PC-9 (cell line): ENCODE data around the gene CDK18. TPM values are rescaled to one million over a fixed set of nuclear protein-coding genes. Genes with fewer than 3 reads are reported as not detected.
"Not testable (repeated sequence)": the region's sequence is repeated elsewhere in the genome, so short reads cannot be mapped to it uniquely, and the experiment has no call there.

ENCODE experiments used
- BruUV-seq: library from RNA; stranded (reverse); fragments of 400-500 nt; replicated peaks from 2 replicates; lab custom pipeline; 2021; lab: Mats Ljungman, UMichigan
- CTCF ChIA-PET: fragments of 300-600 bp; sonication (Branson Sonifier 250); formaldehyde crosslinking; loops from one replicate; lab custom pipeline; 2022; ENCODE audit warnings: antibody characterized with exemption; lab: Charles Lee
- POLR2A ChIA-PET: fragments of 300-600 bp; sonication (Branson Sonifier 250); formaldehyde crosslinking; loops from one replicate; lab custom pipeline; 2022; ENCODE audit warnings: antibody characterized with exemption; ENCODE audit not compliant: unreplicated experiment; lab: Charles Lee
- DNase-seq, 2 experiments: peaks; one replicate each; pipeline versions ENCODE4 v3.0.0 to v3.0.0-alpha.2; 2015 to 2022; ENCODE audit warnings: mixed read lengths in 1 of 2
- H2AFZ ChIP-seq: fragments of 200-600 bp; sonication (generic); 2 replicates; pipeline ENCODE4 v1.8.1; 2017; ENCODE audit warnings: antibody characterized with exemption
- H3F3A ChIP-seq: fragments of 200-600 bp; sonication (generic); 2 replicates; pipeline ENCODE4 v1.8.1; 2017; ENCODE audit warnings: antibody characterized with exemption, mild to moderate bottlenecking, low read depth; ENCODE audit not compliant: insufficient read depth
- H3K27ac ChIP-seq: fragments of 200-600 bp; sonication (generic); 2 replicates; pipeline ENCODE4 v1.6.1; 2016; ENCODE audit warnings: mixed run types
- H3K27me3 ChIP-seq: fragments of 200-600 bp; sonication (generic); 2 replicates; pipeline ENCODE4 v1.6.1; 2016; ENCODE audit warnings: low read depth, mixed run types; ENCODE audit not compliant: insufficient read depth
- H3K36me3 ChIP-seq: fragments of 200-600 bp; sonication (generic); 2 replicates; pipeline ENCODE4 v1.6.1; 2016; ENCODE audit warnings: low read depth, mixed run types
- H3K4me1 ChIP-seq: fragments of 200-600 bp; sonication (generic); replicated peaks from 2 replicates; pipeline ENCODE4 v1.6.1; 2016; ENCODE audit warnings: mixed run types; ENCODE audit not compliant: insufficient read depth
- H3K4me2 ChIP-seq: fragments of 200-600 bp; sonication (generic); 2 replicates; pipeline ENCODE4 v1.6.1; 2017; ENCODE audit warnings: mixed run types
- H3K4me3 ChIP-seq: fragments of 200-600 bp; sonication (generic); 2 replicates; pipeline ENCODE4 v1.6.1; 2016; ENCODE audit warnings: mixed run types
- H3K79me2 ChIP-seq: fragments of 200-600 bp; sonication (generic); 2 replicates; pipeline ENCODE4 v1.6.1; 2017; ENCODE audit warnings: low read depth, mixed run types
- H3K9me2 ChIP-seq: fragments of 200-600 bp; sonication (generic); 2 replicates; pipeline ENCODE4 v1.8.1; 2017; ENCODE audit warnings: mild to moderate bottlenecking; ENCODE audit not compliant: insufficient read depth
- H3K9me3 ChIP-seq: fragments of 200-600 bp; sonication (generic); 2 replicates; pipeline ENCODE4 v1.8.1; 2016; ENCODE audit warnings: low read depth; ENCODE audit not compliant: insufficient read depth
- H4K20me1 ChIP-seq: fragments of 200-600 bp; sonication (generic); 2 replicates; pipeline ENCODE4 v1.8.1; 2017; ENCODE audit not compliant: insufficient read depth
- CTCF ChIP-seq: fragments of 200-600 bp; sonication (generic); conservative IDR thresholded peaks from 2 replicates; pipeline ENCODE4 v1.6.1; 2017; ENCODE audit warnings: mixed run types, antibody characterized with exemption, mild to moderate bottlenecking, moderate library complexity
- EZH2 ChIP-seq: fragments of 200-600 bp; sonication (generic); IDR thresholded peaks from 2 replicates; pipeline ENCODE4 v1.8.0; 2017; ENCODE audit warnings: antibody characterized with exemption, low read depth
- intact Hi-C: fragments of 100-400 bp; cut with micrococcal nuclease; formaldehyde crosslinking; loops from one replicate; pipeline ENCODE4 v1.10.0; 2022; ENCODE audit not compliant: unreplicated experiment
- total RNA-seq: library from RNA; stranded (reverse); gene quantifications from 2 replicates; pipeline ENCODE4 v1.2.3, GENCODE V29; 2021

The CDK18 gene
- total RNA-seq, 1 experiment from 2014 or later, result 35.3 TPM

GRCh38 chr1:205476648-205477047 is 27.8 kb upstream of the CDK18 start:
- Histone ChIP-seq H4K20me1 (no peaks in the 10 kb centered on the region), H3K9me3 (no peaks in the 10 kb centered on the region), H3F3A (peaks cover 6% of the 10 kb centered on the region), H3K79me2 (no peaks in the 10 kb centered on the region), H2AFZ (no peak overlapping the region), H3K27me3 (0 out of 2 replicates have a peak, but pooled peaks cover 2% of the 10 kb centered on the region), H3K27ac (no peak overlapping the region), H3K4me3 (no peak overlapping the region), H3K9me2 (no peaks in the 10 kb centered on the region), H3K4me1 (peaks cover 16% of the 10 kb centered on the region), H3K4me2 (no peak overlapping the region), H3K36me3 (no peaks in the 10 kb centered on the region)
- ChIA-PET POLR2A (no interaction called here), CTCF (no interaction called here)
- intact Hi-C loops, result no loop called here
- DNase-seq, result no peak
- BruUV-seq, result no TSS peak
- TF ChIP-seq CTCF, result no peak
- no peak for TF ChIP-seq EZH2

DNA sequence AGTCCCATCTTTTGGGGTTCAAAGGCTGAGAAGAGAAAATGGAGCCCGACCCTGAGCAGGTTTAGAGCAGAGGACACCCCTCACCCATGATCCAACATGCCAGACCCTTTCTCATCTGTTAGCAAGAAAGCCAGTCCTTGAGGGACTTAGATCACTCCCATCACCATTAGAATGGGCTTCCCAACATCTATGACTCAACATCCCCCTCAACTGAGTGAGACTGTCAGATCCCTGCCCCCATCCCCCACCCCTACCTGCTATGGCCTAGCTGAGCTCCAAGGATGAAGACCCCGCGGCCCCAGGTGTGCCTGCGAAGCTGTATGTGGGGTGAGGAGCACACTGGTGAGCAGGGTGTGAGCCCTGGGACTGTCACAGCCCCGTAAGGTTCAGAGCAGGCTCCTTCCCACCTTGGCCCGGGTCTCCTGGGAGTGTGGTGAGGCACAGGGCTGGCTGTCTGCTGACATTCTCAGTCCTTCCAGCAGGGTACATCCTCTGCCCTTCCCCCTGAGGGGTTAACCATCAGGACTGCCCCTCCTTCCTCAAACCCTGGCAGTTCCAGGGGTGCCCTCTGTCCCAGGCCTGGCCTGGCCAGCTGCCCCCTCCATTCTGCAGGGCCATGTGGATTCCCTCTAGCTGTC is 27.2 kb upstream of the CDK18 start:
- Histone ChIP-seq H4K20me1 (no peaks in the 10 kb centered on the region), H3K79me2 (no peaks in the 10 kb centered on the region), H2AFZ (no peak overlapping the region), H3K4me1 (peaks cover 16% of the 10 kb centered on the region), H3K4me3 (no peak overlapping the region), H3F3A (peaks cover 6% of the 10 kb centered on the region), H3K9me2 (no peaks in the 10 kb centered on the region), H3K27me3 (0 out of 2 replicates have a peak, but pooled peaks cover 2% of the 10 kb centered on the region), H3K27ac (no peak overlapping the region; the same call in 1 of the 2 replicates), H3K36me3 (no peaks in the 10 kb centered on the region), H3K4me2 (peak overlapping the region; percentile 39), H3K9me3 (no peaks in the 10 kb centered on the region)
- CTCF ChIA-PET, result interaction anchor here (1.0 kb wide), 1 partner anchor 42 kb away, joined by 4 read pairs; no protein-coding TSS in a partner anchor
- POLR2A ChIA-PET, result interaction anchor here (0.7 to 1.0 kb wide), 2 partner anchors 27 to 252 kb away, joined by 4 to 9 read pairs; no protein-coding TSS in a partner anchor
- no peak for DNase-seq
- intact Hi-C loops, result no loop called here
- no TSS peak for BruUV-seq
- no peak for TF ChIP-seq EZH2
- no peak for TF ChIP-seq CTCF

DNA sequence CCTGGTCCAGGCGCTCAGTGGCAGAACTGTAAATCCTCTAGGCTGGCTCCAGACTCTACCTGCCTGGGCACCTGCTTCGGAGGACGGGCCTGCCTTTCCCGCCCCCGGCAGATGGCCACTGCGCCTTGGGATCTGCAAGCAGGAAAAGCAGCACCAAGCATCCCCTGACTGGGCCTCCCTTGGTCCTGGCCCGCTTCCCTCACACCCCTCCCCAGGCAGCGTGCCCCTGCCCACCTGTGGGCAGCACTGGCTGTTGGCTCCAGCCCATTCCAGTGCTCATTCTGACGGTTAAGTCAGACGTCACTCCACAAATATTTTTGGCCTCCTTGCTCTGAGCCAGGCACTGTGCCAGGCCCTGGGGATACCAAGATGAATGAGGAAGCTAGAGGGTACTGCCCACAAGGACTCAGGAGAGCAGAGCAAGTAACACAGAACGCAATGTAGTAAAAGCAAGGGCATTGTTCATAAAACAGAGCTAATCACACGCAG is 26.7 kb upstream of the CDK18 start:
- Histone ChIP-seq H3K4me2 (peak overlapping the region; percentile 39), H3F3A (peaks cover 6% of the 10 kb centered on the region), H3K4me3 (no peak overlapping the region), H3K27ac (peak overlapping the region; percentile 40; the same call in 1 of the 2 replicates), H3K9me2 (no peaks in the 10 kb centered on the region), H2AFZ (no peak overlapping the region), H3K9me3 (no peaks in the 10 kb centered on the region), H3K36me3 (no peaks in the 10 kb centered on the region), H3K79me2 (no peaks in the 10 kb centered on the region), H3K4me1 (peaks cover 16% of the 10 kb centered on the region), H3K27me3 (0 out of 2 replicates have a peak, but pooled peaks cover 2% of the 10 kb centered on the region), H4K20me1 (no peaks in the 10 kb centered on the region)
- intact Hi-C loops, result loop anchor here (2.0 kb wide), 1 partner anchor 37 kb away; no protein-coding TSS in a partner anchor
- no TSS peak for BruUV-seq
- CTCF ChIA-PET, result interaction anchor here (0.5 to 1.0 kb wide), 4 partner anchors 9 to 205 kb away, joined by 3 to 4 read pairs (median 3); no protein-coding TSS in a partner anchor
- DNase-seq, result peak; percentile 92 to 97
- TF ChIP-seq EZH2, result no peak
- no peak for TF ChIP-seq CTCF
- POLR2A ChIA-PET, result interaction anchor here (0.5 to 1.0 kb wide), 4 partner anchors 27 to 252 kb away, joined by 3 to 9 read pairs (median 4); partner anchors contain the start of gene CDK18

GRCh38 chr1:205478985-205479384 is 25.5 kb upstream of the CDK18 start:
- H3K79me2 ChIP-seq, H3K4me2 ChIP-seq, H4K20me1 ChIP-seq, H3K9me3 ChIP-seq, H3K27ac ChIP-seq, H3K27me3 ChIP-seq, H2AFZ ChIP-seq, H3F3A ChIP-seq, H3K4me3 ChIP-seq, DNase-seq, BruUV-seq, H3K9me2 ChIP-seq, POLR2A ChIA-PET, H3K36me3 ChIP-seq: not testable (repeated sequence)
- CTCF ChIA-PET, result interaction anchor here (0.5 to 1.0 kb wide), 2 partner anchors 82 to 95 kb away, joined by 3 to 4 read pairs; no protein-coding TSS in a partner anchor
- intact Hi-C loops, result loop anchor here (2.0 kb wide), 1 partner anchor 38 kb away; no protein-coding TSS in a partner anchor
- H3K4me1 ChIP-seq, result peaks cover 16% of the 10 kb centered on the region
